Heart right ventricle (tissue), 16 donors: ENCODE results near the gene CGB5. TPM values are rescaled to one million over a fixed set of nuclear protein-coding genes. Genes with fewer than 3 reads are reported as not detected.
"Not testable (repeated sequence)": the region's sequence is repeated elsewhere in the genome, so short reads cannot be mapped to it uniquely, and the experiment has no call there.

Source experiments
- ATAC-seq, 8 donors: fragments of 200-7000 bp; cut with Tn5 transposase; one replicate each; pipeline ENCODE4 v1.9.1; 2020; ENCODE audit warnings: mild to moderate bottlenecking in 8 of 8, moderate library complexity in 8 of 8, moderate number of reproducible peaks in 1 of 8
- DNase-seq, 2 donors: peaks; one replicate each; pipeline ENCODE4 v3.0.0-alpha.2; 2020
- H3K27ac ChIP-seq, 10 donors: fragments of 200-600 bp; sonication (generic) in 2 of 10; one replicate each; pipeline versions ENCODE4 v1.5.0 to v1.8.0; 2020 to 2022; ENCODE audit warnings: mild to moderate bottlenecking in 3 of 10
- H3K27me3 ChIP-seq, 7 donors: fragments of 200-600 bp; one replicate each; pipeline ENCODE4 v1.8.0; 2021 to 2022; ENCODE audit warnings: mild to moderate bottlenecking in 2 of 7
- H3K36me3 ChIP-seq, 9 donors: fragments of 200-600 bp; sonication (generic) in 1 of 9; one replicate each; pipeline versions ENCODE4 v1.5.0 to v1.8.0; 2020 to 2022; ENCODE audit warnings: mild to moderate bottlenecking in 2 of 9
- H3K4me1 ChIP-seq, 9 donors: fragments of 200-600 bp; sonication (generic) in 1 of 9; one replicate each; pipeline versions ENCODE4 v1.5.0 to v1.8.0; 2020 to 2022; ENCODE audit warnings: mild to moderate bottlenecking in 4 of 9
- H3K4me3 ChIP-seq, 10 donors: fragments of 200-600 bp; sonication (generic) in 2 of 10; one replicate each; pipeline versions ENCODE4 v1.5.0 to v1.8.0; 2020 to 2022; ENCODE audit warnings: mild to moderate bottlenecking in 7 of 10, moderate library complexity in 2 of 10
- H3K9me3 ChIP-seq, 11 donors: fragments of 200-600 bp in 10 of 11; sonication (generic) in 2 of 11; one replicate each; pipeline versions ENCODE4 v1.5.0 to v1.8.0; 2013 to 2022; ENCODE audit warnings: mild to moderate bottlenecking in 2 of 11, control low read depth in 1 of 11, moderate library complexity in 1 of 11
- WGBS, 2 donors: extraction: QIAGEN DNeasy Blood & Tissue Kit; methylation state at CpG; one replicate each; pipeline ENCODE4 v1.1.7; 2013; ENCODE audit warnings: inconsistent platforms in 1 of 2; 5-methylcytosine and 5-hydroxymethylcytosine counted together
- intact Hi-C, 10 donors: fragments of 100-400 bp; cut with DNase I; formaldehyde crosslinking; loops; one replicate each; pipeline versions ENCODE4 v1.11.1 to v1.14.2; 2022
- long read RNA-seq, 3 donors: library from polyadenylated mRNA; unstranded; transcript quantifications; one replicate each; pipeline ENCODE4 v2.0.0, GENCODE V29; 2020 to 2021
- polyA plus RNA-seq, 2 donors: library from polyadenylated mRNA; stranded (reverse); fragments of 200-250 nt; gene quantifications; one replicate each; pipeline ENCODE4 v1.2.3, GENCODE V29; 2013
- total RNA-seq, 10 donors: library from RNA; stranded (reverse); fragmentation: NEBNext Ultra II Directional in 3 of 10; extraction: Animal tissue kit (Norgen Biotek cat#: 25700) in 3 of 10; gene quantifications; one replicate each; pipeline versions ENCODE4 v1.2.1 to v1.2.4, GENCODE V29; 2021 to 2023
- TF ChIP-seq, protein P1 (sequence below), 9 donors: fragments of 200-600 bp; sonication (generic) in 2 of 9; IDR thresholded peaks; one replicate each; pipeline versions ENCODE4 v1.5.0 to v1.8.0; 2021 to 2022; ENCODE audit warnings: antibody characterized with exemption in 9 of 9, mild to moderate bottlenecking in 5 of 9, moderate library complexity in 1 of 9
- donor health status: Arrhythmogenic right ventricular cardiomyopathy.
- donor health status: ischemic (EF 13 %, LVEDD 7.1; RV severe dilation, severe dysfunction).
- donor health status: healthy with polysubstance abuse.
- donor health status: DM: no; HTN: yes; CAD: no.
- donor health status: DM: no; HTN: no; CAD: no.
- donor health status: ischemic (EF 25% LVEDD 6.9; RV normal size, moderate dysfunction).
- donor health status: ischemic (EF 25% LVEDD 5.7; RV mildly dilated, moderate dysfunction).
- donor health status: healthy.
- donor health status: DM: yes; HTN: yes; CAD: no.
- donor health status: Ischemic cardiomyopathy.
- donor health status: ischemic (EF 35%, LVEDD 5.7; RV mildly dilated, moderate dysfunction).
- donor health status: nonischemic (EF 11% LVEDD 7.7; RV severe dilation, severe dysfunction).
- donor health status: DM: yes; HTN: yes; CAD: no.
- donor health status: PGD.
- donor health status: ischemic (EF 29% LVEDD 5.4; RV normal size, mild dysfunction).
- donor health status: nonischemic (EF 23%, LVEDD 6.1; RV moderate dilation, normal function).

Gene CGB5
- not detected for total RNA-seq
- not detected for polyA plus RNA-seq
- long read RNA-seq, donor 1 = 0 reads
- long read RNA-seq, donor 2 = 0 reads
- long read RNA-seq, donor 3 = 0 reads

DNA sequence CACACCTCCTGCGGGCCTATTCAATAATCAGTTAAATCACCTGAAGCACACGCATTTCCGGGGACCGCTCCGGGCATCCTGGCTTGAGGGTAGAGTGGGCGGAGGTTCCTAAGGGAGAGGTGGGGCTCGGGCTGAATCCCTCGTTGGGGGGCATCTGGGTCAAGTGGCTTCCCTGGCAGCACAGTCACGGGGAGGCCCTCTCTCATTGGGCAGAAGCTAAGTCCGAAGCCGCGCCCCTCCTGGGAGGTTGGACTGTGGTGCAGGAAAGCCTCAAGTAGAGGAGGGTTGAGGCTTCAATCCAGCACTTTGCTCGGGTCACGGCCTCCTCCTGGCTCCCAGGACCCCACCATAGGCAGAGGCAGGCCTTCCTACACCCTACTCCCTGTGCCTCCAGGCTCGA is at the start of gene CGB5:
Gene CGB5 (plus strand): TSS at position 301 of the 400 bp plus-strand sequence. CDS start 362 bp downstream, outside the sequence.
- H3K4me3 ChIP-seq, H3K4me1 ChIP-seq, ATAC-seq, H3K27ac ChIP-seq, intact Hi-C loops, H3K9me3 ChIP-seq, H3K36me3 ChIP-seq, H3K27me3 ChIP-seq, DNase-seq: not testable (repeated sequence)
- 66 to 69% methylated on average over 14 to 15 of the region's 15 CpGs for WGBS, 2 donors

DNA sequence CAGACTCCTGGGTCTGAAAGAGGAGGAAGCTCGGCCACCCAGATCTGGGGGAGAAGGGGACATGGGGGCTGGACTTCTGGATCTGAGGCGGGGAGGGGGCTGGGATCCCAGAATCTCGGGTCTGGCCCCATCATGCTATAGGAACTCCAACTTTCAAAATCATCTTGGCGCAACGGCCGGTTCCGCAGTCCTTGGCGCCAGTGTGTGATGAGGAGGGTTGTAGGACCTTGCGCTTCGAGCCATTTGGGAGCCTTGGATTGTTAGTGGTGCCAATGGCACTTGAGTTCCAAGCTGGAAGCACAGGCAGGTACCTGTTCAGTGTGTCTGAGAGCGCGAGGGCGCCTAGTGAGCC is 49.6 kb upstream of the CGB5 start:
- Histone ChIP-seq H3K27ac (peak overlapping the region; percentile 74 to 98 (median 95)), H3K9me3 (no peaks in the 10 kb centered on the region), H3K27me3 (no peaks in the 10 kb centered on the region), H3K36me3 (peaks cover 0 to 20% (median 3%) of the 10 kb centered on the region in 9 donors), H3K4me3 (peak overlapping the region; percentile 42 to 99 (median 88)), H3K4me1 (peaks cover 9 to 47% (median 42%) of the 10 kb centered on the region in 9 donors)
- ATAC-seq (no peak), DNase-seq (no peak)
- 1% methylated on average over 13 of the region's 13 CpGs for WGBS, 2 donors
- intact Hi-C loops = loop anchor here in 5 of 10 donors (10.0 kb wide), 4 partner anchors 81 to 221 kb away; partner anchors contain the start of genes KCNA7 (in 2 of the 5), HRC (in 1 of the 5) and TRPM4 (in 1 of the 5)
- TF ChIP-seq, protein P1, sequence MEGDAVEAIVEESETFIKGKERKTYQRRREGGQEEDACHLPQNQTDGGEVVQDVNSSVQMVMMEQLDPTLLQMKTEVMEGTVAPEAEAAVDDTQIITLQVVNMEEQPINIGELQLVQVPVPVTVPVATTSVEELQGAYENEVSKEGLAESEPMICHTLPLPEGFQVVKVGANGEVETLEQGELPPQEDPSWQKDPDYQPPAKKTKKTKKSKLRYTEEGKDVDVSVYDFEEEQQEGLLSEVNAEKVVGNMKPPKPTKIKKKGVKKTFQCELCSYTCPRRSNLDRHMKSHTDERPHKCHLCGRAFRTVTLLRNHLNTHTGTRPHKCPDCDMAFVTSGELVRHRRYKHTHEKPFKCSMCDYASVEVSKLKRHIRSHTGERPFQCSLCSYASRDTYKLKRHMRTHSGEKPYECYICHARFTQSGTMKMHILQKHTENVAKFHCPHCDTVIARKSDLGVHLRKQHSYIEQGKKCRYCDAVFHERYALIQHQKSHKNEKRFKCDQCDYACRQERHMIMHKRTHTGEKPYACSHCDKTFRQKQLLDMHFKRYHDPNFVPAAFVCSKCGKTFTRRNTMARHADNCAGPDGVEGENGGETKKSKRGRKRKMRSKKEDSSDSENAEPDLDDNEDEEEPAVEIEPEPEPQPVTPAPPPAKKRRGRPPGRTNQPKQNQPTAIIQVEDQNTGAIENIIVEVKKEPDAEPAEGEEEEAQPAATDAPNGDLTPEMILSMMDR (IDR thresholded peaks at IDR 0.05) = no peak

DNA sequence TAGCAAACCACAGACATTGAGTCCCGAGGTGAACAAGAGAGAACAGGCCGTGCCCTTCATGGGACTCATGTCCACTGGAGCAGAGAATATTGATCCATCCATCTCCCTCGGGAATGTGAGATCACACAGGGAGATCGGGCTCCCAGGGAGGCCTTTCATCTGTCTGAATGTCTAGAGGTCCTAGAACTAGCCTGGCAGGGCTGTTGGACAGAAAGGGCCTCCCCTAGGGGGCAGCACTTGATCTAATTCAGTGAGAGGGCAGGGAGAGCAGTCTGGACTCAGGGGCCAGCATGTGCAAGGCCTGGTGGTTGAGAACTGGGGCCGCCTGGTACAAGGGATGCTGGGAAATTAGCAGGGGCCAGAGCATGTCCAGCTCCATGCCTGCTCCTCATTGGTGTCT is 45.7 kb upstream of the CGB5 start:
- no peaks in the 10 kb centered on the region for H3K27me3 ChIP-seq
- ATAC-seq (no peak), DNase-seq (no peak)
- peaks cover 0 to 14% (median 13%) of the 10 kb centered on the region in 9 donors for H3K4me1 ChIP-seq
- TF ChIP-seq, protein P1 (IDR thresholded peaks at IDR 0.05) = peak in 7 of 9 donors; percentile 28 to 57 (median 37)
- no peak overlapping the region for H3K27ac ChIP-seq
- H3K4me3 ChIP-seq = no peak overlapping the region
- intact Hi-C loops = loop anchor here in 5 of 10 donors (10.0 kb wide), 4 partner anchors 77 to 217 kb away; partner anchors contain the start of genes KCNA7 (in 2 of the 5), HRC (in 1 of the 5) and TRPM4 (in 1 of the 5)
- 68% methylated on average over 5 of the region's 5 CpGs for WGBS, 2 donors
- H3K9me3 ChIP-seq = no peaks in the 10 kb centered on the region
- peaks cover 0 to 26% (median 0%) of the 10 kb centered on the region in 9 donors for H3K36me3 ChIP-seq

DNA sequence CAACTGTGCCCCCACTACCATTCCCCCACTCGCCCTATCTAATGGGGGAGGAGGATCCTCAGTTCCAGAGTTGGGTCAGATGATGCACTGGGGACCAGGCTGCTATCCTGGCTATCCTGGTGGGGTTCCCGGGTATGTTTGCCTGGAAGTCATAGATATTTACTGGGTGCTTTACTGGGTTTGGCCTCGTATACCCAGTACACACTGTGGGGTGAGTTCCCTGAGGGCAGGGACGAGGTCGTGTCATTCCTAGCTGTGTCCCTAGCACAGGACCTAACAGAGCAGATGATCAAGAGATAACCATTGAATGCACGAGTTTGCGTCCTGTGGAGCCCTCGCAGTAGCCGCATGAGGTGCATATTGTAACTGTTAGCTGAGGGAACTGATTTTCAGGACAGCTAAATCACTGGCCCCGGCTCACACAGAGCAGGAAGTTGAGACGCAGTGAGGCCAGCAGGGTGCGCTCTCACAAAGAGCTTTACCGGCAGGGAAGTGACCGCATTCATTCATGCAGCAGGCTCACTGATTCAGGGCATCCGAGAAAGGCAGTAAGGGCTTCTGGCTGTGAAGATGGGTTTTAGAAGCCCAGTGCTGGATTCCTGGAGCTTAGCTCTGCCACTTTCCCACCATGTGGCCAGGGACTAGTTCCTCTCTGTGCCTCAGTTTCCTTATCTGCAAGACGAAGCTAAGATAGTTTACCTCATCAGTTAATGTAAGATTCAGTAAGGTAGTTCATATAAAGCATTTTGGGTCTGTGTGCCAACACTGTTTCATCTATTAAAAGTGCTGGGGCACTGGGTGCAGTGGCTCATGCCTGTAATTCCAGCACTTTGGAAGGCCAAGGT is 43.9 kb upstream of the CGB5 start:
- ATAC-seq (peak in 6 of 8 donors; percentile 27 to 71 (median 58)), DNase-seq (peak in 1 of 2 donors; percentile 52)
- H3K4me3 ChIP-seq = no peak overlapping the region
- no peaks in the 10 kb centered on the region for H3K27me3 ChIP-seq
- 60 to 61% methylated on average over 16 of the region's 16 CpGs for WGBS, 2 donors
- no peak overlapping the region for H3K27ac ChIP-seq
- peaks cover 0 to 6% (median 5%) of the 10 kb centered on the region in 9 donors for H3K4me1 ChIP-seq
- H3K9me3 ChIP-seq = no peaks in the 10 kb centered on the region
- intact Hi-C loops = loop anchor here in 5 of 10 donors (10.0 kb wide), 4 partner anchors 75 to 215 kb away; partner anchors contain the start of genes KCNA7 (in 2 of the 5), HRC (in 1 of the 5) and TRPM4 (in 1 of the 5)
- H3K36me3 ChIP-seq = peaks cover 0 to 44% (median 15%) of the 10 kb centered on the region in 9 donors
- TF ChIP-seq, protein P1 (IDR thresholded peaks at IDR 0.05) = peak; percentile 23 to 74 (median 61)
